NOMO-1 (cell line): ENCODE results near the gene SGK1.
"Not testable (repeated sequence)": the region's sequence is repeated elsewhere in the genome, so short reads cannot be mapped to it uniquely, and the experiment has no call there.

Source experiments
- DNase-seq, 2 experiments: peaks; one replicate each; lab custom pipeline; 2025; ENCODE audit not compliant: unreplicated experiment in 2 of 2; lab: John Stamatoyannopoulos, UW

The SGK1 gene

GRCh38 chr6:134256862-134257261 lies 61.0 kb downstream of the SGK1 start:
- DNase-seq: no peak

GRCh38 chr6:134255280-134255679 lies 62.6 kb downstream of the SGK1 start:
- not testable (repeated sequence) for DNase-seq

- DNase-seq: no peak
These were observed 63.8 kb downstream of the SGK1 start for GRCh38 chr6:134254118-134254517.

GRCh38 chr6:134253681-134254080 lies 64.2 kb downstream of the SGK1 start:
- peak in 1 of 2 experiments; percentile 12 for DNase-seq

GRCh38 chr6:134251320-134251719 lies 66.6 kb downstream of the SGK1 start:
- DNase-seq: no peak

GRCh38 chr6:134250776-134251175 lies 67.1 kb downstream of the SGK1 start:
- DNase-seq: no peak

- no peak for DNase-seq
These were observed 67.9 kb downstream of the SGK1 start for GRCh38 chr6:134249759-134250602.

GRCh38 chr6:134249239-134249758 lies 68.6 kb downstream of the SGK1 start:
- no peak for DNase-seq

GRCh38 chr6:134247844-134248580 lies 69.9 kb downstream of the SGK1 start:
- no peak for DNase-seq

GRCh38 chr6:134247231-134247833 lies 70.6 kb downstream of the SGK1 start:
- no peak for DNase-seq

- peak in 1 of 2 experiments; percentile 8 for DNase-seq
These were observed 72.2 kb downstream of the SGK1 start for GRCh38 chr6:134245706-134246105.

GRCh38 chr6:134245041-134245440 lies 72.9 kb downstream of the SGK1 start:
- DNase-seq: no peak

- peak; percentile 89 to 91 for DNase-seq
These were observed 77.1 kb downstream of the SGK1 start for GRCh38 chr6:134240665-134241431.

GRCh38 chr6:134238960-134239795 lies 78.7 kb downstream of the SGK1 start:
- DNase-seq: no peak

- DNase-seq: no peak
These were observed 79.9 kb downstream of the SGK1 start for GRCh38 chr6:134238006-134238405.

GRCh38 chr6:134235937-134236751 lies 81.8 kb downstream of the SGK1 start:
- DNase-seq: peak; percentile 77 to 95

- not testable (repeated sequence) for DNase-seq
These were observed 82.6 kb downstream of the SGK1 start for GRCh38 chr6:134235334-134235733.

GRCh38 chr6:134233180-134233955 lies 84.5 kb downstream of the SGK1 start:
- DNase-seq: peak in 1 of 2 experiments; percentile 37
